Natural killer cell (primary cell): Measurements from ENCODE around the gene OLFML2A. TPM values are rescaled to one million over a fixed set of nuclear protein-coding genes. Genes with fewer than 3 reads are reported as not detected.

ENCODE experiments used
- ATAC-seq, 3 donors: fragments of 150-1000 bp in 2 of 3; fragments of 200-7000 bp in 1 of 3; cut with Tn5 transposase; 1 replicate in 1 of 3; 2 replicates in 2 of 3; pipeline ENCODE4 v1.10.0; 2021; ENCODE audit warnings: mild to moderate bottlenecking in 2 of 3, moderate library complexity in 2 of 3
- DNase-seq, 2 donors: peaks; one replicate each; pipeline versions ENCODE4 v3.0.0 to v3.0.0-alpha.2; 2013 to 2021; ENCODE audit warnings: mixed read lengths in 1 of 2
- H3K27ac ChIP-seq: one replicate; pipeline ENCODE4 v1.5.1; 2013; ENCODE audit warnings: mild to moderate bottlenecking, low read length
- H3K27me3 ChIP-seq: one replicate; pipeline ENCODE4 v1.6.1; 2013; ENCODE audit warnings: low read length; ENCODE audit not compliant: control insufficient read depth, insufficient read depth
- H3K36me3 ChIP-seq: one replicate; pipeline ENCODE4 v1.6.1; 2013; ENCODE audit warnings: low read length; ENCODE audit not compliant: control insufficient read depth, insufficient read depth
- H3K4me1 ChIP-seq: one replicate; pipeline ENCODE4 v1.6.1; 2013; ENCODE audit warnings: low read length; ENCODE audit not compliant: control insufficient read depth, insufficient read depth
- H3K4me3 ChIP-seq: one replicate; pipeline ENCODE4 v1.5.1; 2013; ENCODE audit warnings: low read length
- H3K9me3 ChIP-seq: one replicate; pipeline ENCODE4 v1.6.1; 2013; ENCODE audit warnings: low read length; ENCODE audit not compliant: control insufficient read depth, insufficient read depth
- H3K27ac Mint-ChIP-seq, 2 donors: one replicate each; pipeline ENCODE4 v1.8.0; 2022; ENCODE audit warnings: mild to moderate bottlenecking in 2 of 2, mixed read lengths in 2 of 2, moderate library complexity in 1 of 2
- H3K27me3 Mint-ChIP-seq, 2 donors: one replicate each; pipeline ENCODE4 v1.8.0; 2022; ENCODE audit warnings: low read depth in 2 of 2, mixed read lengths in 2 of 2
- H3K36me3 Mint-ChIP-seq: one replicate; pipeline ENCODE4 v1.8.0; 2022; ENCODE audit warnings: mixed read lengths
- H3K4me1 Mint-ChIP-seq, 2 donors: one replicate each; pipeline ENCODE4 v1.8.0; 2022; ENCODE audit warnings: mixed read lengths in 2 of 2
- H3K4me3 Mint-ChIP-seq: one replicate; pipeline ENCODE4 v1.8.0; 2022; ENCODE audit warnings: mild to moderate bottlenecking, moderate library complexity, mixed read lengths
- H3K9me3 Mint-ChIP-seq, 2 donors: one replicate each; pipeline ENCODE4 v1.8.0; 2022; ENCODE audit warnings: mixed read lengths in 2 of 2
- CTCF ChIP-seq: fragments of 200-600 bp; IDR thresholded peaks from one replicate; pipeline ENCODE4 v1.8.0; 2022; ENCODE audit warnings: antibody characterized with exemption
- WGBS: methylation state at CpG from one replicate; pipeline ENCODE4 v1.1.7; 2013; ENCODE audit warnings: missing lambda C conversion rate; ENCODE audit not compliant: insufficient coverage; 5-methylcytosine and 5-hydroxymethylcytosine counted together
- intact Hi-C: fragments of 100-400 bp; cut with micrococcal nuclease; formaldehyde crosslinking; loops from one replicate; pipeline ENCODE4 v1.14.2; 2022
- total RNA-seq, 4 donors: library from RNA; stranded (reverse); fragments of 120-200 nt in 1 of 4; gene quantifications; one replicate each; pipeline versions ENCODE4 v1.2.3 to v1.2.4, GENCODE V29; 2013 to 2022

OLFML2A gene
- total RNA-seq, 3 donors from 2014 or later (not counting 1 experiment from before 2014, with no cell fraction given) = not detected

- Histone ChIP-seq H3K27ac (no peak overlapping the region), H3K4me1 (peaks cover 10% of the 10 kb centered on the region), H3K27me3 (no peaks in the 10 kb centered on the region), H3K9me3 (no peaks in the 10 kb centered on the region), H3K4me3 (no peak overlapping the region), H3K36me3 (no peaks in the 10 kb centered on the region)
- Mint-ChIP-seq H3K27me3 (no peaks in the 10 kb centered on the region), H3K4me3 (no peak overlapping the region), H3K36me3 (no peaks in the 10 kb centered on the region), H3K9me3 (no peaks in the 10 kb centered on the region), H3K27ac (no peak overlapping the region), H3K4me1 (no peaks in the 10 kb centered on the region)
- ATAC-seq = no peak
- 92% methylated on average over 11 of the region's 11 CpGs for WGBS
- peak in 1 of 2 donors; percentile 21 for DNase-seq
- intact Hi-C loops = no loop called here
- no peak for TF ChIP-seq CTCF
Measured at GRCh38 chr9:124794902-124795491, 18.1 kb downstream of the OLFML2A start.

GRCh38 chr9:124795881-124796431, 19.0 kb downstream of the OLFML2A start:
- Histone ChIP-seq H3K4me1 (peaks cover 19% of the 10 kb centered on the region), H3K27ac (no peak overlapping the region), H3K4me3 (no peak overlapping the region), H3K27me3 (no peaks in the 10 kb centered on the region), H3K9me3 (no peaks in the 10 kb centered on the region), H3K36me3 (no peaks in the 10 kb centered on the region)
- TF ChIP-seq CTCF = no peak
- Mint-ChIP-seq H3K27me3 (peaks cover 0 to 2% of the 10 kb centered on the region in 2 donors), H3K36me3 (no peaks in the 10 kb centered on the region), H3K4me3 (no peak overlapping the region), H3K27ac (no peak overlapping the region), H3K9me3 (no peaks in the 10 kb centered on the region), H3K4me1 (no peaks in the 10 kb centered on the region)
- 37% methylated on average over 8 of the region's 9 CpGs for WGBS
- ATAC-seq (no peak), DNase-seq (no peak)
- intact Hi-C loops = no loop called here

- Mint-ChIP-seq H3K27ac (no peak overlapping the region), H3K4me3 (no peak overlapping the region), H3K9me3 (no peaks in the 10 kb centered on the region), H3K4me1 (no peaks in the 10 kb centered on the region), H3K27me3 (peaks cover 0 to 3% of the 10 kb centered on the region in 2 donors), H3K36me3 (no peaks in the 10 kb centered on the region)
- 94% methylated on average over 10 of the region's 10 CpGs for WGBS
- Histone ChIP-seq H3K4me1 (peaks cover 18% of the 10 kb centered on the region), H3K27ac (no peak overlapping the region), H3K9me3 (no peaks in the 10 kb centered on the region), H3K36me3 (no peaks in the 10 kb centered on the region), H3K27me3 (no peaks in the 10 kb centered on the region), H3K4me3 (no peak overlapping the region)
- intact Hi-C loops = no loop called here
- DNase-seq (no peak), ATAC-seq (no peak)
- TF ChIP-seq CTCF = no peak
Measured at GRCh38 chr9:124797343-124798103, 20.6 kb downstream of the OLFML2A start.
